Heart right ventricle (tissue), 16 donors: ENCODE measurements around the gene DOCK1. TPM values are rescaled to one million over a fixed set of nuclear protein-coding genes. Genes with fewer than 3 reads are reported as not detected.

Source experiments
- ATAC-seq, 8 donors: fragments of 200-7000 bp; cut with Tn5 transposase; one replicate each; pipeline ENCODE4 v1.9.1; 2020; ENCODE audit warnings: mild to moderate bottlenecking in 8 of 8, moderate library complexity in 8 of 8, moderate number of reproducible peaks in 1 of 8
- DNase-seq, 2 donors: peaks; one replicate each; pipeline ENCODE4 v3.0.0-alpha.2; 2020
- H3K27ac ChIP-seq, 10 donors: fragments of 200-600 bp; sonication (generic) in 2 of 10; one replicate each; pipeline versions ENCODE4 v1.5.0 to v1.8.0; 2020 to 2022; ENCODE audit warnings: mild to moderate bottlenecking in 3 of 10
- H3K27me3 ChIP-seq, 7 donors: fragments of 200-600 bp; one replicate each; pipeline ENCODE4 v1.8.0; 2021 to 2022; ENCODE audit warnings: mild to moderate bottlenecking in 2 of 7
- H3K36me3 ChIP-seq, 9 donors: fragments of 200-600 bp; sonication (generic) in 1 of 9; one replicate each; pipeline versions ENCODE4 v1.5.0 to v1.8.0; 2020 to 2022; ENCODE audit warnings: mild to moderate bottlenecking in 2 of 9
- H3K4me1 ChIP-seq, 9 donors: fragments of 200-600 bp; sonication (generic) in 1 of 9; one replicate each; pipeline versions ENCODE4 v1.5.0 to v1.8.0; 2020 to 2022; ENCODE audit warnings: mild to moderate bottlenecking in 4 of 9
- H3K4me3 ChIP-seq, 10 donors: fragments of 200-600 bp; sonication (generic) in 2 of 10; one replicate each; pipeline versions ENCODE4 v1.5.0 to v1.8.0; 2020 to 2022; ENCODE audit warnings: mild to moderate bottlenecking in 7 of 10, moderate library complexity in 2 of 10
- H3K9me3 ChIP-seq, 11 donors: fragments of 200-600 bp in 10 of 11; sonication (generic) in 2 of 11; one replicate each; pipeline versions ENCODE4 v1.5.0 to v1.8.0; 2013 to 2022; ENCODE audit warnings: mild to moderate bottlenecking in 2 of 11, control low read depth in 1 of 11, moderate library complexity in 1 of 11
- CTCF ChIP-seq, 9 donors: fragments of 200-600 bp; sonication (generic) in 2 of 9; IDR thresholded peaks; one replicate each; pipeline versions ENCODE4 v1.5.0 to v1.8.0; 2021 to 2022; ENCODE audit warnings: antibody characterized with exemption in 9 of 9, mild to moderate bottlenecking in 5 of 9, moderate library complexity in 1 of 9
- WGBS, 2 donors: extraction: QIAGEN DNeasy Blood & Tissue Kit; methylation state at CpG; one replicate each; pipeline ENCODE4 v1.1.7; 2013; ENCODE audit warnings: inconsistent platforms in 1 of 2; 5-methylcytosine and 5-hydroxymethylcytosine counted together
- intact Hi-C, 10 donors: fragments of 100-400 bp; cut with DNase I; formaldehyde crosslinking; loops; one replicate each; pipeline versions ENCODE4 v1.11.1 to v1.14.2; 2022
- polyA plus RNA-seq, 2 donors: library from polyadenylated mRNA; stranded (reverse); fragments of 200-250 nt; gene quantifications; one replicate each; pipeline ENCODE4 v1.2.3, GENCODE V29; 2013
- total RNA-seq, 10 donors: library from RNA; stranded (reverse); fragmentation: NEBNext Ultra II Directional in 3 of 10; extraction: Animal tissue kit (Norgen Biotek cat#: 25700) in 3 of 10; gene quantifications; one replicate each; pipeline versions ENCODE4 v1.2.1 to v1.2.4, GENCODE V29; 2021 to 2023
- donor health status: Arrhythmogenic right ventricular cardiomyopathy.
- donor health status: ischemic (EF 13 %, LVEDD 7.1; RV severe dilation, severe dysfunction).
- donor health status: healthy with polysubstance abuse.
- donor health status: DM: no; HTN: yes; CAD: no.
- donor health status: DM: no; HTN: no; CAD: no.
- donor health status: ischemic (EF 25% LVEDD 6.9; RV normal size, moderate dysfunction).
- donor health status: ischemic (EF 25% LVEDD 5.7; RV mildly dilated, moderate dysfunction).
- donor health status: healthy.
- donor health status: DM: yes; HTN: yes; CAD: no.
- donor health status: Ischemic cardiomyopathy.
- donor health status: ischemic (EF 35%, LVEDD 5.7; RV mildly dilated, moderate dysfunction).
- donor health status: nonischemic (EF 11% LVEDD 7.7; RV severe dilation, severe dysfunction).
- donor health status: DM: yes; HTN: yes; CAD: no.
- donor health status: PGD.
- donor health status: ischemic (EF 29% LVEDD 5.4; RV normal size, mild dysfunction).
- donor health status: nonischemic (EF 23%, LVEDD 6.1; RV moderate dilation, normal function).

The DOCK1 gene
- total and polyA plus RNA-seq, 12 donors: 7.8 to 26.7 (median 19.8) TPM

- ATAC-seq (peak in 2 of 8 donors; percentile 22 to 27), DNase-seq (no peak)
- no peak overlapping the region for H3K27ac ChIP-seq
- no peaks in the 10 kb centered on the region for H3K27me3 ChIP-seq
- H3K36me3 ChIP-seq: peaks cover 0 to 19% (median 4%) of the 10 kb centered on the region in 9 donors
- intact Hi-C loops: no loop called here
- no peak for TF ChIP-seq CTCF (IDR thresholded peaks at IDR 0.05)
- no peaks in the 10 kb centered on the region for H3K9me3 ChIP-seq
- peaks cover 4 to 87% (median 23%) of the 10 kb centered on the region in 9 donors for H3K4me1 ChIP-seq
- WGBS, 2 donors: 82 to 87% methylated on average over 7 of the region's 7 CpGs
- no peak overlapping the region for H3K4me3 ChIP-seq
Observed at GRCh38 chr10:126928274-126928673, 23.0 kb downstream of the DOCK1 start.

- no peak for ATAC-seq
Observed at GRCh38 chr10:126929391-126929790, 24.2 kb downstream of the DOCK1 start.

GRCh38 chr10:126930131-126930882, 25.1 kb downstream of the DOCK1 start:
- no peaks in the 10 kb centered on the region for H3K27me3 ChIP-seq
- WGBS, 2 donors: 83 to 87% methylated on average over 17 of the region's 17 CpGs
- no peak for DNase-seq
- intact Hi-C loops: loop anchor here in 1 of 10 donors (5.0 kb wide), 1 partner anchor 42 kb away; no protein-coding TSS in a partner anchor
- no peak for ATAC-seq
- peak overlapping the region in 2 of 10 donors; percentile 39 for H3K4me3 ChIP-seq
- H3K36me3 ChIP-seq: peaks cover 0 to 19% (median 4%) of the 10 kb centered on the region in 9 donors
- peak overlapping the region in 5 of 10 donors; percentile 7 to 49 (median 21) for H3K27ac ChIP-seq
- peaks cover 4 to 81% (median 26%) of the 10 kb centered on the region in 9 donors for H3K4me1 ChIP-seq
- no peaks in the 10 kb centered on the region for H3K9me3 ChIP-seq
- no peak for TF ChIP-seq CTCF (IDR thresholded peaks at IDR 0.05)

More at GRCh38 chr10:126929391-126929790, 24.2 kb downstream of the DOCK1 start:
- Histone ChIP-seq H3K4me1 (peaks cover 4 to 84% (median 23%) of the 10 kb centered on the region in 9 donors), H3K27ac (no peak overlapping the region), H3K4me3 (no peak overlapping the region), H3K36me3 (peaks cover 0 to 19% (median 4%) of the 10 kb centered on the region in 9 donors), H3K27me3 (no peaks in the 10 kb centered on the region), H3K9me3 (no peaks in the 10 kb centered on the region)
- no peak for DNase-seq
- intact Hi-C loops: no loop called here
- 96 to 97% methylated on average over 8 of the region's 8 CpGs for WGBS, 2 donors
- TF ChIP-seq CTCF (IDR thresholded peaks at IDR 0.05): no peak

GRCh38 chr10:126930883-126931503, 25.8 kb downstream of the DOCK1 start:
- Histone ChIP-seq H3K27me3 (no peaks in the 10 kb centered on the region), H3K9me3 (no peaks in the 10 kb centered on the region), H3K4me1 (peaks cover 4 to 81% (median 30%) of the 10 kb centered on the region in 9 donors), H3K27ac (peak overlapping the region in 6 of 10 donors; percentile 7 to 49 (median 34)), H3K36me3 (peaks cover 0 to 19% (median 4%) of the 10 kb centered on the region in 9 donors), H3K4me3 (peak overlapping the region in 6 of 10 donors; percentile 12 to 46 (median 38))
- TF ChIP-seq CTCF (IDR thresholded peaks at IDR 0.05): no peak
- WGBS, 2 donors: 38 to 46% methylated on average over 11 of the region's 11 CpGs
- intact Hi-C loops: loop anchor here in 1 of 10 donors (5.0 kb wide), 1 partner anchor 41 kb away; no protein-coding TSS in a partner anchor
- ATAC-seq: peak in 7 of 8 donors; percentile 44 to 76 (median 68)
- DNase-seq: no peak
